A549 (cell line): ENCODE data around the gene MED23. TPM values are rescaled to one million over a fixed set of nuclear protein-coding genes. Genes with fewer than 3 reads are reported as not detected.

Source experiments
- ATAC-seq, 2 experiments: fragments of 200-7000 bp in 1 of 2; fragments of >200 bp in 1 of 2; cut with Nextera tagmentation in 1 of 2; cut with Tn5 transposase in 1 of 2; 3 replicates each; pipeline versions ENCODE4 v1.8.0 to v1.9.1; 2018 to 2020; ENCODE audit warnings: mild to moderate bottlenecking in 1 of 2, moderate library complexity in 1 of 2
- CTCF ChIA-PET: fragments of 300-600 bp; sonication (Branson Sonifier 250); formaldehyde crosslinking; extraction: SDS; loops from one replicate; lab custom pipeline; 2021; ENCODE audit warnings: antibody characterized with exemption, inconsistent platforms; lab: Yijun Ruan, JAX
- POLR2A ChIA-PET: fragments of 350-600 bp; formaldehyde crosslinking; extraction: SDS; loops from one replicate; lab custom pipeline; 2021; ENCODE audit warnings: antibody characterized with exemption, inconsistent platforms; lab: Yijun Ruan, JAX
- DNase-seq, 2 experiments: peaks; one replicate each; pipeline versions ENCODE4 v3.0.0 to v3.0.0-alpha.2; 2011 to 2016; ENCODE audit warnings: low read depth in 1 of 2, low spot score in 1 of 2
- FAIRE-seq: peaks from 2 replicates; lab custom pipeline; 2011; peaks lifted over from hg19 to GRCh38; lab: Jason Lieb, UNC
- H3K27ac ChIP-seq, 2 experiments: fragments of >200 bp; sonication (Bioruptor Twin); formaldehyde crosslinking; 3 replicates each; pipeline ENCODE4 v1.5.1; 2016 to 2017
- H3K4me1 ChIP-seq: fragments of >200 bp; sonication (Bioruptor Twin); formaldehyde crosslinking; 3 replicates; pipeline ENCODE4 v1.6.1; 2016
- H3K4me2 ChIP-seq: fragments of >200 bp; sonication (Bioruptor Twin); formaldehyde crosslinking; 3 replicates; pipeline ENCODE4 v1.6.1; 2016
- H3K4me3 ChIP-seq: fragments of >200 bp; sonication (Bioruptor Twin); formaldehyde crosslinking; 3 replicates; pipeline ENCODE4 v1.5.1; 2016
- H3K9me3 ChIP-seq: fragments of >200 bp; sonication (Bioruptor Twin); formaldehyde crosslinking; 3 replicates; pipeline ENCODE4 v1.6.1; 2016
- BHLHE40 ChIP-seq: IDR thresholded peaks from 2 replicates; pipeline ENCODE4 v1.6.1; 2012; ENCODE audit warnings: low read depth, low read length, inconsistent platforms
- CBX8 ChIP-seq: fragments of 200-600 bp; sonication (generic); IDR thresholded peaks from 2 replicates; pipeline ENCODE4 v1.6.1; 2016
- EHMT2 ChIP-seq: fragments of 200-600 bp; sonication (generic); IDR thresholded peaks from 2 replicates; pipeline ENCODE4 v1.6.1; 2016; ENCODE audit warnings: antibody characterized with exemption, low read depth, mild to moderate bottlenecking, moderate library complexity
- FOSB ChIP-seq: fragments of 250-450 bp; sonication (Bioruptor Pico); IDR thresholded peaks from 2 replicates; pipeline ENCODE4 v1.5.0; 2020; ENCODE audit warnings: mild to moderate bottlenecking, moderate library complexity
- FOXS1 ChIP-seq: fragments of 250-450 bp; sonication (Bioruptor Pico); IDR thresholded peaks from 2 replicates; pipeline ENCODE4 v1.5.0; 2020; ENCODE audit warnings: mild to moderate bottlenecking, moderate library complexity
- HEYL ChIP-seq: fragments of 250-450 bp; sonication (Bioruptor Pico); IDR thresholded peaks from 2 replicates; pipeline ENCODE4 v1.8.0; 2021; ENCODE audit warnings: mild to moderate bottlenecking, moderate library complexity
- MAFK ChIP-seq: fragments of 450-650 bp; IDR thresholded peaks from 2 replicates; pipeline ENCODE4 v1.6.1; 2014; ENCODE audit not compliant: partially characterized antibody
- MAZ ChIP-seq: fragments of 150-350 bp; IDR thresholded peaks from 2 replicates; pipeline ENCODE4 v1.6.1; 2014; ENCODE audit warnings: antibody characterized with exemption, low read depth, low read length, borderline replicate concordance
- MYC ChIP-seq: IDR thresholded peaks from 2 replicates; pipeline ENCODE4 v1.6.1; 2012; ENCODE audit warnings: mild to moderate bottlenecking, inconsistent platforms, low read length, improper control_type of control experiment, borderline replicate concordance
- NFE2L2 ChIP-seq: fragments of 150-350 bp; conservative IDR thresholded peaks from 2 replicates; pipeline ENCODE4 v1.6.1; 2014; ENCODE audit warnings: low read length
- NPAS2 ChIP-seq: fragments of 250-450 bp; sonication (Bioruptor Pico); IDR thresholded peaks from 2 replicates; pipeline ENCODE4 v1.8.0; 2022; ENCODE audit warnings: mild to moderate bottlenecking, moderate library complexity, borderline replicate concordance
- NR3C1 ChIP-seq: fragments of >200 bp; sonication (Bioruptor Twin); formaldehyde crosslinking; IDR thresholded peaks from 3 replicates; pipeline ENCODE4 v1.6.1; 2017
- RAD21 ChIP-seq, 2 experiments: fragments of >200 bp in 1 of 2; sonication (Bioruptor Twin) in 1 of 2; formaldehyde crosslinking in 1 of 2; IDR thresholded peaks in 1 of 2; conservative IDR thresholded peaks in 1 of 2; 2 replicates in 1 of 2; 3 replicates in 1 of 2; pipeline ENCODE4 v1.6.1; 2012 to 2018; ENCODE audit warnings: inconsistent platforms in 1 of 2
- RCOR1 ChIP-seq: fragments of 150-350 bp; IDR thresholded peaks from 2 replicates; pipeline ENCODE4 v1.6.1; 2014; ENCODE audit warnings: antibody characterized with exemption, low read length, low read depth
- SMC3 ChIP-seq: fragments of >200 bp; sonication (Bioruptor Twin); formaldehyde crosslinking; IDR thresholded peaks from 3 replicates; pipeline ENCODE4 v1.6.1; 2018; ENCODE audit warnings: inconsistent platforms
- SREBF2 ChIP-seq: fragments of 450-650 bp; IDR thresholded peaks from 2 replicates; pipeline ENCODE4 v1.6.1; 2014; ENCODE audit warnings: mild to moderate bottlenecking, moderate library complexity
- TFCP2L1 ChIP-seq: fragments of 250-450 bp; sonication (Bioruptor Pico); IDR thresholded peaks from 2 replicates; pipeline ENCODE4 v1.5.0; 2021; ENCODE audit warnings: mild to moderate bottlenecking
- TP53 ChIP-seq: fragments of 250-450 bp; sonication (Bioruptor Pico); IDR thresholded peaks from 2 replicates; pipeline ENCODE4 v1.5.0; 2021; ENCODE audit warnings: mild to moderate bottlenecking, moderate library complexity
- ZC3H11A ChIP-seq: fragments of 450-650 bp; IDR thresholded peaks from 2 replicates; pipeline ENCODE4 v1.6.1; 2014; ENCODE audit warnings: antibody characterized with exemption, mild to moderate bottlenecking
- WGBS: methylation state at CpG from one replicate; pipeline ENCODE4 v1.1.6; 2017; ENCODE audit errors: missing lambda C conversion rate; 5-methylcytosine and 5-hydroxymethylcytosine counted together
- polyA plus RNA-seq, 4 experiments: library from polyadenylated mRNA; depleted of rRNA in 3 of 4; stranded (reverse); fragments of >200 nt; fragmentation: RNase III in 1 of 4; extraction: RNeasy Plus Mini Kit Qiagen cat#74134 plus additional on column Dnase treatment in 1 of 4; gene quantifications; 2 replicates in 3 of 4; 3 replicates in 1 of 4; pipeline ENCODE4 v1.2.3, GENCODE V29; 2011 to 2017
- TF ChIP-seq, protein P1 (sequence below): fragments of >200 bp; sonication (Bioruptor Twin); formaldehyde crosslinking; IDR thresholded peaks from 2 replicates; pipeline ENCODE4 v1.6.1; 2016
- TF ChIP-seq, protein P2 (sequence below): IDR thresholded peaks from 2 replicates; pipeline ENCODE4 v1.6.1; 2012
- TF ChIP-seq, protein P3 (sequence below): fragments of 250-450 bp; sonication (Bioruptor Pico); IDR thresholded peaks from 2 replicates; pipeline ENCODE4 v1.5.0; 2021; ENCODE audit warnings: mild to moderate bottlenecking, moderate library complexity, borderline replicate concordance
- TF ChIP-seq, protein P4 (sequence below): IDR thresholded peaks from 2 replicates; pipeline ENCODE4 v1.6.1; 2012

MED23 gene
- polyA plus RNA-seq, 2 of the 4 experiments (the other 2 are of a cell fraction) = 7.6 to 23.1 TPM

DNA sequence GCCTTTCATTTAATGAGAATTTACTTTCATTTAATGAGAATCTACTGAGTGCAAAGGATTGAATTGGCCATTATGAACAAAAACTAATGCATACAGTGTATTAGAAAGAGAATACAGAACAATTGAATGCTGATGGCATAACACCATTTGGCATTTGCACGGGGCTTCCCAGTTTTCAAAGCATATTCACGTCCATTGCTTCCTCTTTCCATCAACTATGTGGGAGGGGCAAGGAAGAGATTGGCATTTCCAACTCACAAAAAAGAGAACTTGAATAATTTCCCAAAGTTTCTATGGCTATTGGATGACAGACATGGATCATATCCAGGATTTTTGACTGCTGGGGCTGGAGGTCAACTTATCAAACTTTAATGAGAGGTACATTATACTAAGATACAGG, 78.2 kb downstream of the MED23 start:
- Histone ChIP-seq H3K27ac (no peak overlapping the region), H3K9me3 (no peaks in the 10 kb centered on the region), H3K4me1 (no peaks in the 10 kb centered on the region), H3K4me2 (no peak overlapping the region), H3K4me3 (no peak overlapping the region)
- DNase-seq = no peak
- ChIA-PET CTCF (no interaction called here), POLR2A (no interaction called here)
- ATAC-seq = no peak
- FAIRE-seq = no peak
- 15% methylated on average over 2 of the region's 2 CpGs for WGBS
- TF ChIP-seq, protein P1, sequence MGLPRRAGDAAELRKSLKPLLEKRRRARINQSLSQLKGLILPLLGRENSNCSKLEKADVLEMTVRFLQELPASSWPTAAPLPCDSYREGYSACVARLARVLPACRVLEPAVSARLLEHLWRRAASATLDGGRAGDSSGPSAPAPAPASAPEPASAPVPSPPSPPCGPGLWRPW = no peak
- TF ChIP-seq, protein P2, sequence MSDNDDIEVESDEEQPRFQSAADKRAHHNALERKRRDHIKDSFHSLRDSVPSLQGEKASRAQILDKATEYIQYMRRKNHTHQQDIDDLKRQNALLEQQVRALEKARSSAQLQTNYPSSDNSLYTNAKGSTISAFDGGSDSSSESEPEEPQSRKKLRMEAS = no peak
- TF ChIP-seq SMC3 = no peak
- no peak for TF ChIP-seq TP53 (CRISPR knock-in tag)
- no peak for TF ChIP-seq MAZ
- no peak for TF ChIP-seq SREBF2
- no peak for TF ChIP-seq FOSB
- TF ChIP-seq RAD21 (conservative IDR thresholded peaks at IDR 0.05 in 1 of 2, IDR thresholded peaks at IDR 0.05 in 1 of 2) = no peak
- TF ChIP-seq MAFK = no peak
- TF ChIP-seq, protein P3, sequence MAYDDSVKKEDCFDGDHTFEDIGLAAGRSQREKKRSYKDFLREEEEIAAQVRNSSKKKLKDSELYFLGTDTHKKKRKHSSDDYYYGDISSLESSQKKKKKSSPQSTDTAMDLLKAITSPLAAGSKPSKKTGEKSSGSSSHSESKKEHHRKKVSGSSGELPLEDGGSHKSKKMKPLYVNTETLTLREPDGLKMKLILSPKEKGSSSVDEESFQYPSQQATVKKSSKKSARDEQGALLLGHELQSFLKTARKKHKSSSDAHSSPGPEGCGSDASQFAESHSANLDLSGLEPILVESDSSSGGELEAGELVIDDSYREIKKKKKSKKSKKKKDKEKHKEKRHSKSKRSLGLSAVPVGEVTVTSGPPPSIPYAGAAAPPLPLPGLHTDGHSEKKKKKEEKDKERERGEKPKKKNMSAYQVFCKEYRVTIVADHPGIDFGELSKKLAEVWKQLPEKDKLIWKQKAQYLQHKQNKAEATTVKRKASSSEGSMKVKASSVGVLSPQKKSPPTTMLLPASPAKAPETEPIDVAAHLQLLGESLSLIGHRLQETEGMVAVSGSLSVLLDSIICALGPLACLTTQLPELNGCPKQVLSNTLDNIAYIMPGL = no peak
- no peak for TF ChIP-seq EHMT2

DNA sequence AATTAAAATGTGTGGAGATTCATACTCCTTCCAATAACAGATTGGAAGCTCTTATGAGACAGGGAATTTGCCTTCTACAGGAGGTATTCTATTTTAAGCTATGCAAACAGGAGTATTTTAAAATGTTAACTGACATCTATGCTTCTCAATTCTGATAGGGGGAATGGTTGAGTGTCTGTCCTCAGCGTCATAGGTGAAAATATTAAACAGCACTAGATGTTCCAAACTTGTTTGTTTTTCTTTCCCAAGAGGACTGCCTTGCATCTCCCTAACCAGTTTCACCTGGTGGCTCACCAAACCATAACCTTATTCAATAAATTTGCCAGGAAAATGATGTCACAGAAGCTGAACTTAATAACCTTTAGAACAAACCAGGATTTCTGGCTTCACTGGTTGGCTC, 79.6 kb downstream of the MED23 start:
- POLR2A ChIA-PET = no interaction called here
- no peak for FAIRE-seq
- CTCF ChIA-PET = no interaction called here
- H3K4me3 ChIP-seq = no peak overlapping the region
- 14% methylated on average over 1 of the region's 1 CpG for WGBS
- ATAC-seq = no peak
- no peak for TF ChIP-seq NFE2L2
- TF ChIP-seq HEYL (CRISPR knock-in tag) = no peak
- no peak for TF ChIP-seq FOXS1 (CRISPR knock-in tag)
- no peak for TF ChIP-seq TFCP2L1
- no peak for TF ChIP-seq RCOR1
- DNase-seq = no peak
- no peak overlapping the region for H3K4me2 ChIP-seq
- H3K4me1 ChIP-seq = no peaks in the 10 kb centered on the region
- H3K27ac ChIP-seq = no peak overlapping the region
- H3K9me3 ChIP-seq = no peaks in the 10 kb centered on the region

DNA sequence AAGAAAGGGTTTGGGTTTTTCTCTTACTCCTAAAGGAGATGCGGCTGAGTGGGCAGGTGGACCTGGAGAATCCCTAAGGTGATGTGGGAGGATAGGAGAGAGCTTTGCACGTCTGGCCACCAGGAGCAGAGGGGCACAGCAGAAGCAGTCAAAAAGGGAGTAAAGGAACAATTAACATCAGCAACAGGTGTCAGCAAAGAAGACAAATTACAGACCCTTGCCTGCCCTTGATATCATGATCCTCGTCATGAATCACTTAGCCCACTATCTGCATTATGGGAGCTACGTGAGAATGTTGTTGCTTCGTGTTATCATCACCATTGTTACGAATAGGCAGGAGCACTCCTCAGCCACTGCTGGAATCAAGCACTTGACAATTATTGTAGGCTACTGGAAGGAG, 80.6 kb downstream of the MED23 start:
- ChIA-PET CTCF (no interaction called here), POLR2A (no interaction called here)
- H3K4me2 ChIP-seq = no peak overlapping the region
- no peak for ATAC-seq
- no peak for FAIRE-seq
- H3K4me1 ChIP-seq = no peaks in the 10 kb centered on the region
- WGBS = 56% methylated on average over 6 of the region's 6 CpGs
- H3K27ac ChIP-seq = no peak overlapping the region
- TF ChIP-seq TFCP2L1 (no peak), RAD21 (conservative IDR thresholded peaks at IDR 0.05 in 1 of 2, IDR thresholded peaks at IDR 0.05 in 1 of 2) (no peak), CBX8 (no peak), MYC (no peak), ZC3H11A (no peak), EHMT2 (no peak), NR3C1 (no peak), BHLHE40 (no peak), NPAS2 (CRISPR knock-in tag) (no peak)
- TF ChIP-seq, protein P4, sequence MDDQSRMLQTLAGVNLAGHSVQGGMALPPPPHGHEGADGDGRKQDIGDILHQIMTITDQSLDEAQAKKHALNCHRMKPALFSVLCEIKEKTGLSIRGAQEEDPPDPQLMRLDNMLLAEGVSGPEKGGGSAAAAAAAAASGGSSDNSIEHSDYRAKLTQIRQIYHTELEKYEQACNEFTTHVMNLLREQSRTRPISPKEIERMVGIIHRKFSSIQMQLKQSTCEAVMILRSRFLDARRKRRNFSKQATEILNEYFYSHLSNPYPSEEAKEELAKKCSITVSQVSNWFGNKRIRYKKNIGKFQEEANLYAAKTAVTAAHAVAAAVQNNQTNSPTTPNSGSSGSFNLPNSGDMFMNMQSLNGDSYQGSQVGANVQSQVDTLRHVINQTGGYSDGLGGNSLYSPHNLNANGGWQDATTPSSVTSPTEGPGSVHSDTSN = no peak
- no peaks in the 10 kb centered on the region for H3K9me3 ChIP-seq
- H3K4me3 ChIP-seq = no peak overlapping the region
- no peak for DNase-seq
